Activated T-cell treated with anti-CD3 and anti-CD28 coated beads, Interleukin-2, amount 50 U/mL, for 72 hours (primary cell): ENCODE measurements around the gene FILIP1. TPM values are rescaled to one million over a fixed set of nuclear protein-coding genes. Genes with fewer than 3 reads are reported as not detected.
"Not testable (repeated sequence)": the region's sequence is repeated elsewhere in the genome, so short reads cannot be mapped to it uniquely, and the experiment has no call there.

Source experiments
- ATAC-seq, 2 donors: fragments of 150-1000 bp; cut with Tn5 transposase; replicated peaks in 1 of 2; 2 replicates each; pipeline ENCODE4 v1.10.0; 2021; ENCODE audit warnings: moderate library complexity in 2 of 2, mild to moderate bottlenecking in 1 of 2
- DNase-seq, 2 donors: peaks; one replicate each; pipeline ENCODE4 v3.0.0; 2021 to 2022; ENCODE audit warnings: mixed read lengths in 1 of 2
- H3K27ac Mint-ChIP-seq: one replicate; pipeline ENCODE4 v1.8.0; 2022; ENCODE audit warnings: mild to moderate bottlenecking, moderate library complexity, mixed read lengths
- H3K27me3 Mint-ChIP-seq: one replicate; pipeline ENCODE4 v1.8.0; 2022; ENCODE audit warnings: low read depth, mixed read lengths
- H3K36me3 Mint-ChIP-seq, 2 donors: one replicate each; pipeline ENCODE4 v1.8.0; 2022; ENCODE audit warnings: mixed read lengths in 2 of 2, mild to moderate bottlenecking in 1 of 2; ENCODE audit not compliant: insufficient read depth in 2 of 2
- H3K4me1 Mint-ChIP-seq: one replicate; pipeline ENCODE4 v1.8.0; 2022; ENCODE audit warnings: low read depth, mixed read lengths
- H3K4me3 Mint-ChIP-seq, 2 donors: one replicate each; pipeline ENCODE4 v1.8.0; 2022; ENCODE audit warnings: mild to moderate bottlenecking in 2 of 2, mixed read lengths in 2 of 2, moderate library complexity in 2 of 2
- H3K9me3 Mint-ChIP-seq, 2 donors: one replicate each; pipeline ENCODE4 v1.8.0; 2022; ENCODE audit warnings: mixed read lengths in 2 of 2
- total RNA-seq, 2 donors: library from RNA; stranded (reverse); gene quantifications; one replicate each; pipeline ENCODE4 v1.2.3, GENCODE V29; 2022

FILIP1 gene
- total RNA-seq, 2 donors from 2014 or later = 0.05 TPM; not detected in 1

GRCh38 chr6:75419980-75420379, 73.6 kb downstream of the FILIP1 start:
- Mint-ChIP-seq H3K9me3 (no peaks in the 10 kb centered on the region), H3K4me3 (no peak overlapping the region), H3K4me1 (peaks cover 4% of the 10 kb centered on the region), H3K36me3 (no peaks in the 10 kb centered on the region), H3K27ac (no peak overlapping the region), H3K27me3 (peaks cover under 1% of the 10 kb centered on the region)
- no peak for DNase-seq
- ATAC-seq = no peak

- DNase-seq (no peak), ATAC-seq (no peak)
- H3K27me3 Mint-ChIP-seq = peaks cover 6% of the 10 kb centered on the region
- H3K27ac Mint-ChIP-seq = no peak overlapping the region
- H3K4me3 Mint-ChIP-seq = no peak overlapping the region
- H3K4me1 Mint-ChIP-seq = no peaks in the 10 kb centered on the region
- H3K9me3 Mint-ChIP-seq = no peaks in the 10 kb centered on the region
- H3K36me3 Mint-ChIP-seq = no peaks in the 10 kb centered on the region
Measured at GRCh38 chr6:75419416-75419815, 74.2 kb downstream of the FILIP1 start.

- no peak for DNase-seq
- ATAC-seq = no peak
- no peak overlapping the region for H3K4me3 Mint-ChIP-seq
Measured at GRCh38 chr6:75418233-75418632, 75.4 kb downstream of the FILIP1 start.

GRCh38 chr6:75416443-75416842, 77.2 kb downstream of the FILIP1 start:
- H3K4me3 Mint-ChIP-seq = no peak overlapping the region
- H3K36me3 Mint-ChIP-seq = no peaks in the 10 kb centered on the region
- H3K9me3 Mint-ChIP-seq = no peaks in the 10 kb centered on the region
- DNase-seq (no peak), ATAC-seq (no peak)
- H3K4me1 Mint-ChIP-seq = no peaks in the 10 kb centered on the region
- H3K27me3 Mint-ChIP-seq = peaks cover 24% of the 10 kb centered on the region
- H3K27ac Mint-ChIP-seq = no peak overlapping the region

More at GRCh38 chr6:75418233-75418632, 75.4 kb downstream of the FILIP1 start:
- H3K9me3 Mint-ChIP-seq = no peaks in the 10 kb centered on the region
- no peak overlapping the region for H3K27ac Mint-ChIP-seq
- H3K27me3 Mint-ChIP-seq = peaks cover 17% of the 10 kb centered on the region
- no peaks in the 10 kb centered on the region for H3K36me3 Mint-ChIP-seq
- no peaks in the 10 kb centered on the region for H3K4me1 Mint-ChIP-seq

DNA sequence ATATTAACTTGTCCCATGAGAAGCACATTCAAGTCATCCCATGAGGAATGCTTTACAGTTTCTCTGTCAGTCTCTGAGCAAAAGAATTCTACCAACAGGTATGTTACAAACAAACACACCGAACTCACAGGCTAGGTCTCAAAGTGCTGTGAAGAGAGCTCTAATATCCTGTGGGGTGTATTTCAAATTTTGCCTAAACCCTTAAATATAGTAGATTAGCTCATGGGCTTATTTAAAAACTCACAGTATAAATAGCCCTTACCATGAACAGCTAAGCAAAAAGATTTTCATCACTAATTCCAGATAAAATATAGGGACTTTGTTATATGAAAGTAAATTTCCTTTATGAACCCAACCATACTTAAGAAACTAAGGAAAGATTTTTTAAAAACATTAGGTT, 77.8 kb downstream of the FILIP1 start:
- H3K4me1 Mint-ChIP-seq = no peaks in the 10 kb centered on the region
- H3K27me3 Mint-ChIP-seq = peaks cover 30% of the 10 kb centered on the region

GRCh38 chr6:75414445-75415021, 79.1 kb downstream of the FILIP1 start:
- ATAC-seq (no peak), DNase-seq (no peak)
- Mint-ChIP-seq H3K4me3 (no peak overlapping the region), H3K27me3 (peaks cover 31% of the 10 kb centered on the region), H3K36me3 (no peaks in the 10 kb centered on the region), H3K4me1 (no peaks in the 10 kb centered on the region), H3K9me3 (no peaks in the 10 kb centered on the region), H3K27ac (no peak overlapping the region)

More for the DNA sequence above, 77.8 kb downstream of the FILIP1 start:
- no peaks in the 10 kb centered on the region for H3K36me3 Mint-ChIP-seq
- DNase-seq (no peak), ATAC-seq (no peak)
- H3K9me3 Mint-ChIP-seq = no peaks in the 10 kb centered on the region
- H3K27ac Mint-ChIP-seq = no peak overlapping the region
- H3K4me3 Mint-ChIP-seq = no peak overlapping the region

DNA sequence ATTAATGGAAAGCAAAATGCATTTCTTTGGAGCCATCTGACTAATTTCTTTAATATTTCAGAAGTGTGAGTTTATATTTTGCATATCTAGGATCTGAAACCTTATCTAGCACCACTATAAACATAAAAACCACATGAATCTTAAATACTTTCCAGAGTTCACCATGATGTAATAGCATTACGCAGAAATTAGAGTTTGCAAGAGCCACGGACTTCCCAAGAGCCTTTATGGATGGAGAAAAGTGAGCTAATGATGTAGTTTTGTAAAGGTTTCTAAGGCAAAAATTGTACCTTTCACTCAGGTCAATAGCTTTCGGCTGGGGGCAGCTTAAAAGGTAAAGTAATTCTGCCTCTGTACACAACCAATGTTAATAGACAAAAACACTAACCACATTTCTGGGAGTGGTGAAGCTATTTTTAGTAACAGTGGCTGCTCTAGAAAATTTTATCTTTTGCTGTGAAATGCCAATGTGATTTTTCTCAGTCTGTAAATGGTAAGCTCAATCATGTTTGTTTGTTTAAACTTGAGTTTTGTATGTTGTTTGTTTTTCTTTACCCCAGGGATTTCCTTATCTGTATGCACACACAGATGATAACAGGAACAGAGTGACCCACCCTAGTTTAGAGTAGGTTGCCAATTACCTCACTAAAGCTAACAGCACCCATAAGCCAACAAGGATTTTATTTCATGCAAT, 80.5 kb downstream of the FILIP1 start:
- DNase-seq (no peak), ATAC-seq (no peak)
- H3K27me3 Mint-ChIP-seq = peaks cover 31% of the 10 kb centered on the region
- H3K27ac Mint-ChIP-seq = no peak overlapping the region
- H3K9me3 Mint-ChIP-seq = no peaks in the 10 kb centered on the region
- no peaks in the 10 kb centered on the region for H3K36me3 Mint-ChIP-seq
- no peak overlapping the region for H3K4me3 Mint-ChIP-seq
- H3K4me1 Mint-ChIP-seq = no peaks in the 10 kb centered on the region

- not testable (repeated sequence) for ATAC-seq, H3K36me3 Mint-ChIP-seq, H3K4me1 Mint-ChIP-seq, DNase-seq, H3K27ac Mint-ChIP-seq, H3K9me3 Mint-ChIP-seq, H3K4me3 Mint-ChIP-seq
- peaks cover 31% of the 10 kb centered on the region for H3K27me3 Mint-ChIP-seq
Measured at GRCh38 chr6:75410564-75410963, 83.0 kb downstream of the FILIP1 start.

- no peaks in the 10 kb centered on the region for H3K4me1 Mint-ChIP-seq
- DNase-seq (no peak), ATAC-seq (peak in 1 of 2 donors; percentile 33)
- H3K27ac Mint-ChIP-seq = no peak overlapping the region
- no peaks in the 10 kb centered on the region for H3K9me3 Mint-ChIP-seq
- H3K36me3 Mint-ChIP-seq = no peaks in the 10 kb centered on the region
- no peak overlapping the region for H3K4me3 Mint-ChIP-seq
- peaks cover 29% of the 10 kb centered on the region for H3K27me3 Mint-ChIP-seq
Measured at GRCh38 chr6:75409928-75410327, 83.7 kb downstream of the FILIP1 start.

GRCh38 chr6:75409286-75409685, 84.3 kb downstream of the FILIP1 start:
- DNase-seq (no peak), ATAC-seq (no peak)
- Mint-ChIP-seq H3K36me3 (no peaks in the 10 kb centered on the region), H3K9me3 (no peaks in the 10 kb centered on the region), H3K4me1 (no peaks in the 10 kb centered on the region), H3K4me3 (no peak overlapping the region), H3K27ac (no peak overlapping the region), H3K27me3 (peaks cover 27% of the 10 kb centered on the region)

DNA sequence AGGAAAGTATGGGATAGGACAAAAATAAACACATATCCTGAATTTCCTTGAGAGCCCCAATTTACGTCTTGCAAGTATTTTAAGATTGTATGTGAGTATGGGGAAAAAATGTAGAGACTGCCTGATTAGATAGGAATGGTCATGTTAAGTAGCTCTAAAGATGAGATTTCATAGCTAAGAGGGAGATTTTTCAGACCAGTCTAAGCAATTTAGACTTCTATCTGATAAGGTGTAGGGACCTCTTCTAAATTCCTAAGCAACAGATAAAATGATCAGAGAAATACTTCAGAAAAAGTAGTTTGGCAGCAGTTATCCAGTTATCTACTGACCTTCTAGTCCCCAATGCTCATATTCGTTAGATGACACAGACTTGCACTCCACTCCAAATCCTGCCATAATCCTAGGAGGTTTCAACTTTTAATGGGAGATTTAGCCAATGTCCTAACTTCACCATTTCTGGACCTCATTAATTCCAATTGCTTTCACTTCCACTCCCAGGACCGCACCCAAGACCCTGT, 90.0 kb downstream of the FILIP1 start:
- H3K4me3 Mint-ChIP-seq = no peak overlapping the region
- H3K4me1 Mint-ChIP-seq = no peaks in the 10 kb centered on the region
- H3K27ac Mint-ChIP-seq = no peak overlapping the region
- ATAC-seq (no peak), DNase-seq (no peak)
- H3K36me3 Mint-ChIP-seq = no peaks in the 10 kb centered on the region
- peaks cover 5% of the 10 kb centered on the region for H3K27me3 Mint-ChIP-seq
- H3K9me3 Mint-ChIP-seq = no peaks in the 10 kb centered on the region

GRCh38 chr6:75402296-75402695, 91.3 kb downstream of the FILIP1 start:
- Mint-ChIP-seq H3K27me3 (peaks cover 5% of the 10 kb centered on the region), H3K9me3 (no peaks in the 10 kb centered on the region), H3K36me3 (no peaks in the 10 kb centered on the region), H3K4me1 (no peaks in the 10 kb centered on the region), H3K27ac (no peak overlapping the region), H3K4me3 (no peak overlapping the region)
- DNase-seq = no peak
- ATAC-seq = no peak

GRCh38 chr6:75397656-75398465, 95.7 kb downstream of the FILIP1 start:
- Mint-ChIP-seq H3K4me1 (no peaks in the 10 kb centered on the region), H3K4me3 (no peak overlapping the region), H3K27me3 (peaks cover 9% of the 10 kb centered on the region), H3K27ac (no peak overlapping the region), H3K9me3 (no peaks in the 10 kb centered on the region), H3K36me3 (no peaks in the 10 kb centered on the region)
- ATAC-seq (no peak), DNase-seq (no peak)
